IMR-90 (cell line): Measurements from ENCODE around the gene IMPG1.

Experiments used
- BHLHE40 ChIP-seq: fragments of 150-350 bp; IDR thresholded peaks from 2 replicates; pipeline ENCODE4 v1.6.1; 2016; ENCODE audit warnings: mild to moderate bottlenecking, low read depth, low read length
- CEBPB ChIP-seq: IDR thresholded peaks from 2 replicates; pipeline ENCODE4 v1.6.1; 2012; ENCODE audit warnings: low read depth, low read length, improper control_type of control experiment
- FOS ChIP-seq: fragments of 150-350 bp; IDR thresholded peaks from 2 replicates; pipeline ENCODE4 v1.6.1; 2016; ENCODE audit warnings: low read depth, low read length
- MAFK ChIP-seq: IDR thresholded peaks from 2 replicates; pipeline ENCODE4 v1.6.1; 2012; ENCODE audit warnings: low read depth, low read length, improper control_type of control experiment
- MAZ ChIP-seq: IDR thresholded peaks from 2 replicates; pipeline ENCODE4 v1.6.1; 2012; ENCODE audit warnings: low read depth, mild to moderate bottlenecking, low read length, improper control_type of control experiment, moderate library complexity, borderline replicate concordance
- POLR2A ChIP-seq: IDR thresholded peaks from 2 replicates; pipeline ENCODE4 v1.6.1; 2012; ENCODE audit warnings: mild to moderate bottlenecking, low read depth, low read length
- RCOR1 ChIP-seq: IDR thresholded peaks from 2 replicates; pipeline ENCODE4 v1.6.1; 2012; ENCODE audit warnings: mild to moderate bottlenecking, low read length, improper control_type of control experiment; ENCODE audit not compliant: insufficient replicate concordance
- RFX5 ChIP-seq: IDR thresholded peaks from 2 replicates; pipeline ENCODE4 v1.8.0; 2012; ENCODE audit warnings: low read depth, mild to moderate bottlenecking, low read length, moderate library complexity
- SMC3 ChIP-seq: fragments of 150-350 bp; IDR thresholded peaks from 2 replicates; pipeline ENCODE4 v1.6.1; 2016; ENCODE audit warnings: low read depth, mild to moderate bottlenecking, antibody characterized with exemption, low read length, moderate library complexity
- TF ChIP-seq, protein P1 (sequence below): conservative IDR thresholded peaks from 2 replicates; pipeline ENCODE4 v1.5.1; 2012; ENCODE audit warnings: mild to moderate bottlenecking, low read depth, low read length, improper control_type of control experiment
- TF ChIP-seq, protein P2 (sequence below): fragments of 150-350 bp; IDR thresholded peaks from 2 replicates; pipeline ENCODE4 v1.6.1; 2017; ENCODE audit warnings: mild to moderate bottlenecking, antibody characterized with exemption, low read length, low read depth

DNA sequence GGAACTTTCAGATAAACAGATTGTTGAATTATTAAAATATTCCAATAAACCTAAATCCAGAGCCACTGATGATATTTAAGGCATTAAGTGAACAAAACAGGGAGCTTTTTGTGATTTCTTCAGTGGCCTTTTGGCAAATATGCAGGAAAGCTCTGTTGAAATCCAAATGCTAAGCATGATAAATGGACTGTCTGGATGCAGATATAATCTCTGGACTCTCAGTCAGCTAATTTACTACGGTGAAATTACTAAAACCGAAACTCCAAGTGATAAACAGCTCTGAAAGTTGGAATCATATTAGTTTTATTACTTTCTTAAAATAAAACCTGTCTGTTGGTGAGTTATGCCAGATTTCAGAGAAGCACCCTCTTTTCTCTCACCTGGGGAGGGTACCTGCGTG, 120.3 kb downstream of the IMPG1 start:
- TF ChIP-seq, protein P1, sequence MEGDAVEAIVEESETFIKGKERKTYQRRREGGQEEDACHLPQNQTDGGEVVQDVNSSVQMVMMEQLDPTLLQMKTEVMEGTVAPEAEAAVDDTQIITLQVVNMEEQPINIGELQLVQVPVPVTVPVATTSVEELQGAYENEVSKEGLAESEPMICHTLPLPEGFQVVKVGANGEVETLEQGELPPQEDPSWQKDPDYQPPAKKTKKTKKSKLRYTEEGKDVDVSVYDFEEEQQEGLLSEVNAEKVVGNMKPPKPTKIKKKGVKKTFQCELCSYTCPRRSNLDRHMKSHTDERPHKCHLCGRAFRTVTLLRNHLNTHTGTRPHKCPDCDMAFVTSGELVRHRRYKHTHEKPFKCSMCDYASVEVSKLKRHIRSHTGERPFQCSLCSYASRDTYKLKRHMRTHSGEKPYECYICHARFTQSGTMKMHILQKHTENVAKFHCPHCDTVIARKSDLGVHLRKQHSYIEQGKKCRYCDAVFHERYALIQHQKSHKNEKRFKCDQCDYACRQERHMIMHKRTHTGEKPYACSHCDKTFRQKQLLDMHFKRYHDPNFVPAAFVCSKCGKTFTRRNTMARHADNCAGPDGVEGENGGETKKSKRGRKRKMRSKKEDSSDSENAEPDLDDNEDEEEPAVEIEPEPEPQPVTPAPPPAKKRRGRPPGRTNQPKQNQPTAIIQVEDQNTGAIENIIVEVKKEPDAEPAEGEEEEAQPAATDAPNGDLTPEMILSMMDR, result no peak
- TF ChIP-seq POLR2A (no peak), MAFK (no peak), RFX5 (no peak), MAZ (no peak), BHLHE40 (no peak), SMC3 (no peak), RCOR1 (no peak), FOS (no peak), CEBPB (no peak)
- TF ChIP-seq, protein P2, sequence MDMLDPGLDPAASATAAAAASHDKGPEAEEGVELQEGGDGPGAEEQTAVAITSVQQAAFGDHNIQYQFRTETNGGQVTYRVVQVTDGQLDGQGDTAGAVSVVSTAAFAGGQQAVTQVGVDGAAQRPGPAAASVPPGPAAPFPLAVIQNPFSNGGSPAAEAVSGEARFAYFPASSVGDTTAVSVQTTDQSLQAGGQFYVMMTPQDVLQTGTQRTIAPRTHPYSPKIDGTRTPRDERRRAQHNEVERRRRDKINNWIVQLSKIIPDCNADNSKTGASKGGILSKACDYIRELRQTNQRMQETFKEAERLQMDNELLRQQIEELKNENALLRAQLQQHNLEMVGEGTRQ, result no peak
